IMR-90 (cell line): ENCODE data around the gene FBXO44. TPM values are rescaled to one million over a fixed set of nuclear protein-coding genes. Genes with fewer than 3 reads are reported as not detected.

Experiments used
- ATAC-seq: fragments of 200-7000 bp; cut with Tn5 transposase; 2 replicates; pipeline ENCODE4 v1.9.1; 2020; ENCODE audit warnings: low read depth, mild to moderate bottlenecking, moderate library complexity
- BruUV-seq: library from RNA; stranded (reverse); fragments of 400-500 nt; replicated peaks from 2 replicates; lab custom pipeline; 2021; lab: Mats Ljungman, UMichigan
- CTCF ChIA-PET: fragments of 300-600 bp; formaldehyde crosslinking; extraction: SDS; loops from one replicate; lab custom pipeline; 2021; ENCODE audit warnings: antibody characterized with exemption; lab: Yijun Ruan, JAX
- POLR2A ChIA-PET: fragments of 300-600 bp; sonication (Branson Sonifier 250); formaldehyde crosslinking; loops from one replicate; lab custom pipeline; 2022; ENCODE audit warnings: antibody characterized with exemption; ENCODE audit not compliant: unreplicated experiment; lab: Charles Lee
- DNase-seq: peaks from one replicate; pipeline ENCODE4 v3.0.0; 2013
- H2AFZ ChIP-seq: replicated peaks from 2 replicates; pipeline ENCODE3; 2013; ENCODE audit warnings: low read length, mild to moderate bottlenecking; ENCODE audit not compliant: poor library complexity
- H2AK5ac ChIP-seq: 2 replicates; pipeline ENCODE4 v1.6.1; 2013; ENCODE audit warnings: low read depth, low read length, inconsistent platforms
- H2AK9ac ChIP-seq: replicated peaks from 2 replicates; pipeline ENCODE3; 2013; ENCODE audit warnings: mild to moderate bottlenecking, low read depth, low read length, moderate library complexity; ENCODE audit not compliant: poor library complexity
- H2BK120ac ChIP-seq: 2 replicates; pipeline ENCODE4 v1.6.1; 2013; ENCODE audit warnings: low read depth, low read length, inconsistent platforms
- H2BK15ac ChIP-seq: 3 replicates; pipeline ENCODE4 v1.6.1; 2013; ENCODE audit warnings: low read depth, low read length, inconsistent platforms
- H2BK20ac ChIP-seq: 2 replicates; pipeline ENCODE4 v1.6.1; 2013; ENCODE audit warnings: low read depth, mild to moderate bottlenecking, inconsistent platforms, low read length, moderate library complexity
- H2BK5ac ChIP-seq: 2 replicates; pipeline ENCODE4 v1.6.1; 2013; ENCODE audit warnings: mild to moderate bottlenecking, low read depth, low read length, inconsistent platforms; ENCODE audit not compliant: poor library complexity, severe bottlenecking
- H3K14ac ChIP-seq: replicated peaks from 2 replicates; pipeline ENCODE4 v1.6.1; 2013; ENCODE audit warnings: low read depth, low read length, inconsistent platforms
- H3K18ac ChIP-seq: 2 replicates; pipeline ENCODE4 v1.6.1; 2013; ENCODE audit warnings: low read depth, low read length, control low read depth
- H3K23ac ChIP-seq: 2 replicates; pipeline ENCODE4 v1.6.1; 2013; ENCODE audit warnings: low read depth, low read length, inconsistent platforms
- H3K27ac ChIP-seq: 2 replicates; pipeline ENCODE4 v1.5.1; 2013; ENCODE audit warnings: mild to moderate bottlenecking, control low read depth, low read length; ENCODE audit not compliant: insufficient read depth
- H3K27me3 ChIP-seq: 2 replicates; pipeline ENCODE4 v1.6.1; 2013; ENCODE audit warnings: low read length; ENCODE audit not compliant: control insufficient read depth, insufficient read depth
- H3K36me3 ChIP-seq: 2 replicates; pipeline ENCODE4 v1.6.1; 2013; ENCODE audit warnings: low read length, mixed read lengths; ENCODE audit not compliant: control insufficient read depth, insufficient read depth
- H3K4ac ChIP-seq: 2 replicates; pipeline ENCODE4 v1.6.1; 2013; ENCODE audit warnings: low read depth, low read length, inconsistent platforms
- H3K4me1 ChIP-seq: 2 replicates; pipeline ENCODE4 v1.6.1; 2013; ENCODE audit warnings: low read length, mixed read lengths; ENCODE audit not compliant: control insufficient read depth, insufficient read depth
- H3K4me2 ChIP-seq: 2 replicates; pipeline ENCODE4 v1.6.1; 2013; ENCODE audit warnings: low read depth, mild to moderate bottlenecking, control low read depth, low read length, moderate library complexity
- H3K4me3 ChIP-seq: 2 replicates; pipeline ENCODE4 v1.5.1; 2013; ENCODE audit warnings: low read depth, mild to moderate bottlenecking, control low read depth, low read length, moderate library complexity; ENCODE audit not compliant: insufficient read depth
- H3K56ac ChIP-seq: 2 replicates; pipeline ENCODE4 v1.6.1; 2013; ENCODE audit warnings: low read length, inconsistent platforms; ENCODE audit not compliant: insufficient read depth; ENCODE audit errors: extremely low read depth
- H3K79me1 ChIP-seq, 2 experiments: 2 replicates each; pipeline ENCODE4 v1.6.1; 2013; ENCODE audit warnings: low read length in 2 of 2, inconsistent platforms in 1 of 2, low read depth in 1 of 2
- H3K9ac ChIP-seq: 2 replicates; pipeline ENCODE4 v1.6.1; 2013; ENCODE audit warnings: low read depth, low read length, control low read depth
- H3K9me1 ChIP-seq: 2 replicates; pipeline ENCODE4 v1.6.1; 2013; ENCODE audit warnings: low read length, inconsistent platforms; ENCODE audit not compliant: insufficient read depth
- H3K9me3 ChIP-seq: 2 replicates; pipeline ENCODE4 v1.6.1; 2013; ENCODE audit warnings: low read length; ENCODE audit not compliant: control insufficient read depth, insufficient read depth
- H4K20me1 ChIP-seq: 2 replicates; pipeline ENCODE4 v1.6.1; 2013; ENCODE audit warnings: low read length, inconsistent platforms; ENCODE audit not compliant: insufficient read depth
- H4K5ac ChIP-seq: 2 replicates; pipeline ENCODE4 v1.6.1; 2013; ENCODE audit warnings: mild to moderate bottlenecking, low read depth, low read length, control low read depth
- H4K8ac ChIP-seq, 2 experiments: 2 replicates each; pipeline ENCODE4 v1.6.1; 2013; ENCODE audit warnings: low read depth in 2 of 2, low read length in 2 of 2, control low read depth in 1 of 2, inconsistent platforms in 1 of 2
- H4K91ac ChIP-seq: 2 replicates; pipeline ENCODE4 v1.6.1; 2013; ENCODE audit warnings: low read depth, low read length, inconsistent platforms; ENCODE audit not compliant: insufficient read depth
- CEBPB ChIP-seq: IDR thresholded peaks from 2 replicates; pipeline ENCODE4 v1.6.1; 2012; ENCODE audit warnings: low read depth, low read length, improper control_type of control experiment
- RAD21 ChIP-seq: IDR thresholded peaks from 2 replicates; pipeline ENCODE4 v1.6.1; 2012; ENCODE audit warnings: low read length, improper control_type of control experiment
- WGBS, 2 experiments: methylation state at CpG; one replicate each; pipeline versions ENCODE4 v1.1.5 to v1.1.7; 2013; ENCODE audit warnings: missing lambda C conversion rate in 2 of 2; ENCODE audit not compliant: insufficient read length in 1 of 2; ENCODE audit errors: extremely low coverage in 2 of 2; 5-methylcytosine and 5-hydroxymethylcytosine counted together
- dilution Hi-C: fragments of 300-500 bp; cut with HindIII; formaldehyde crosslinking; loops from one replicate; pipeline ENCODE4 v1.14.3; 2018; ENCODE audit warnings: low sequenced_read_pairs; ENCODE audit not compliant: unreplicated experiment
- in situ Hi-C: fragments of 300-500 bp; cut with MboI; formaldehyde crosslinking; loops from 3 replicates; pipeline ENCODE4 v1.14.3; 2019; ENCODE audit warnings: low sequenced_read_pairs, inconsistent platforms, mixed read lengths
- intact Hi-C: fragments of 100-400 bp; cut with micrococcal nuclease; formaldehyde crosslinking; loops from 2 replicates; pipeline ENCODE4 v1.10.0; 2022
- polyA plus RNA-seq, 3 experiments: library from polyadenylated mRNA; depleted of rRNA; stranded (reverse); fragments of >200 nt; gene quantifications; 2 replicates each; pipeline ENCODE4 v1.2.3, GENCODE V29; 2012; ENCODE audit warnings: low replicate concordance in 1 of 3
- total RNA-seq: library from RNA; depleted of rRNA; stranded (reverse); fragments of >200 nt; gene quantifications from 2 replicates; pipeline ENCODE4 v1.2.3, GENCODE V29; 2012

FBXO44 gene
- total and polyA plus RNA-seq, 2 of the 4 experiments (the other 2 are of a cell fraction), result 9.3 to 25.5 TPM

DNA sequence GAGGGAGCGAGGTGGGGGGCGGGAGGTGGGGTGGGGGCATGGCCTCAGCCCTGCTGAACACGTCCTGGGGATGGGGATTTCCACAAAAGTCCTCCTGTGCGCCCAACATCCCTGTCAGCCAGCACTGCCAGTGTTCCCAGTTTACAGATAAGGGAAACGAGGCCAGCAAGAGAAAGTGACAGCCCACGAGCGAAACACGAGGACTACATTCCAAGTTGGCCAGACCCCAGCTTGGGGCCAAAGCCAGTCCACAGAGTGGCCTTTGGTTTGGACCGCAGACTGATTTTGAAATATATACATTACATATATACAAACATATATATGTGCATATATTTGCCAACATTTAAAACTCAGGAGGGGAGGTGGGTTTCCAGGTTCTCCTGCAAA is 5.4 kb upstream of the FBXO44 start:
- no peak overlapping the region for H3K23ac ChIP-seq
- dilution Hi-C loops, result no loop called here
- no peaks in the 10 kb centered on the region; the same call in 1 of the 2 replicates for H4K20me1 ChIP-seq
- H2BK120ac ChIP-seq, result no peak overlapping the region
- H3K9ac ChIP-seq, result no peak overlapping the region
- H3K27me3 ChIP-seq, result peaks cover 24% of the 10 kb centered on the region
- no peak overlapping the region for H3K4me3 ChIP-seq
- H3K4me2 ChIP-seq, result no peak overlapping the region
- H3K14ac ChIP-seq, result no peak overlapping the region
- no peaks in the 10 kb centered on the region for H3K79me1 ChIP-seq
- no peak overlapping the region for H2AFZ ChIP-seq
- H3K9me1 ChIP-seq, result no peaks in the 10 kb centered on the region
- TF ChIP-seq CEBPB (no peak), RAD21 (no peak)
- no peak overlapping the region for H4K91ac ChIP-seq
- H2AK5ac ChIP-seq, result no peak overlapping the region
- no peak overlapping the region for H2BK20ac ChIP-seq
- no peak overlapping the region for H3K56ac ChIP-seq
- H3K18ac ChIP-seq, result no peak overlapping the region
- no CpG with 5 or more reads among the region's 9 CpGs for WGBS, 2 experiments
- no peaks in the 10 kb centered on the region for H3K9me3 ChIP-seq
- H3K27ac ChIP-seq, result no peak overlapping the region
- ATAC-seq (no peak), DNase-seq (no peak)
- H2BK5ac ChIP-seq, result no peak overlapping the region
- no peak overlapping the region for H4K8ac ChIP-seq
- ChIA-PET CTCF (interaction anchor here (0.7 kb wide), 1 partner anchor 123 kb away, joined by 4 read pairs; no protein-coding TSS in a partner anchor), POLR2A (no interaction called here)
- H3K36me3 ChIP-seq, result no peaks in the 10 kb centered on the region
- no peak overlapping the region for H2AK9ac ChIP-seq
- H2BK15ac ChIP-seq, result no peak overlapping the region
- H3K4ac ChIP-seq, result no peak overlapping the region
- no TSS peak for BruUV-seq
- no peaks in the 10 kb centered on the region; the same call in 1 of the 2 replicates for H3K4me1 ChIP-seq
- in situ Hi-C loops, result loop anchor here (10.0 kb wide), 1 partner anchor 614 kb away; no protein-coding TSS in a partner anchor
- no peak overlapping the region for H4K5ac ChIP-seq
- intact Hi-C loops, result no loop called here
